Peyer's patch (tissue), 4 donors: Measurements from ENCODE around the gene ALG1L2.
"Not testable (repeated sequence)": the region's sequence is repeated elsewhere in the genome, so short reads cannot be mapped to it uniquely, and the experiment has no call there.

Experiments
- CTCF ChIP-seq, 6 experiments: fragments of 450-650 bp in 4 of 6; fragments of 200-600 bp in 2 of 6; sonication (generic) in 1 of 6; IDR thresholded peaks; one replicate each; pipeline ENCODE4 v1.5.1; 2017 to 2019; ENCODE audit warnings: antibody characterized with exemption in 6 of 6, mild to moderate bottlenecking in 3 of 6, moderate library complexity in 1 of 6
- POLR2A ChIP-seq, 2 donors: fragments of 450-650 bp; IDR thresholded peaks; one replicate each; pipeline ENCODE4 v1.5.1; 2017; ENCODE audit warnings: antibody characterized with exemption in 2 of 2, mild to moderate bottlenecking in 2 of 2, moderate library complexity in 2 of 2

- not testable (repeated sequence) for TF ChIP-seq CTCF, POLR2A (IDR thresholded peaks at IDR 0.05)
Measured at GRCh38 chr3:130097096-130097495, 15.5 kb downstream of the ALG1L2 start.
